Stimulated activated CD8-positive, alpha-beta memory T cell treated with anti-CD3 and anti-CD28 coated beads, Interleukin-2, amount 100 ng/mL, for 48 hours (primary cell): ENCODE measurements around the gene ZDHHC1.
A peak's percentile ranks its signal among the peaks of the same experiment; 100 is the strongest.

ENCODE experiments used
- DNase-seq, 2 donors: peaks; one replicate each; pipeline ENCODE4 v3.0.0-alpha.2; 2020; ENCODE audit warnings: low read depth in 2 of 2

The ZDHHC1 gene

GRCh38 chr16:67409631-67410030, 6.6 kb downstream of the ZDHHC1 start:
- no peak for DNase-seq

- DNase-seq = no peak
Measured at GRCh38 chr16:67407788-67408452, 8.4 kb downstream of the ZDHHC1 start.

- no peak for DNase-seq
Measured at GRCh38 chr16:67407176-67407787, 9.0 kb downstream of the ZDHHC1 start.

- DNase-seq = no peak
Measured at GRCh38 chr16:67406111-67406971, 9.9 kb downstream of the ZDHHC1 start.

GRCh38 chr16:67405336-67405735, 10.9 kb downstream of the ZDHHC1 start:
- DNase-seq = no peak

- no peak for DNase-seq
Measured at GRCh38 chr16:67404740-67405226, 11.5 kb downstream of the ZDHHC1 start.

GRCh38 chr16:67403976-67404555, 12.2 kb downstream of the ZDHHC1 start:
- DNase-seq = no peak

- no peak for DNase-seq
Measured at GRCh38 chr16:67400901-67401300, 15.4 kb downstream of the ZDHHC1 start.

- DNase-seq = no peak
Measured at GRCh38 chr16:67399749-67400704, 16.2 kb downstream of the ZDHHC1 start.

- peak; percentile 42 to 48 for DNase-seq
Measured at GRCh38 chr16:67399218-67399733, 17.0 kb downstream of the ZDHHC1 start.

- no peak for DNase-seq
Measured at GRCh38 chr16:67398546-67399217, 17.6 kb downstream of the ZDHHC1 start.

GRCh38 chr16:67397812-67398545, 18.3 kb downstream of the ZDHHC1 start:
- DNase-seq = no peak

GRCh38 chr16:67397036-67397801, 19.1 kb downstream of the ZDHHC1 start:
- DNase-seq = no peak

GRCh38 chr16:67396159-67397035, 19.9 kb downstream of the ZDHHC1 start:
- DNase-seq = no peak

- no peak for DNase-seq
Measured at GRCh38 chr16:67395458-67396158, 20.7 kb downstream of the ZDHHC1 start.

- DNase-seq = no peak
Measured at GRCh38 chr16:67395105-67395457, 21.2 kb downstream of the ZDHHC1 start.
